Measurements from ENCODE around the gene NUDT2.

DNA sequence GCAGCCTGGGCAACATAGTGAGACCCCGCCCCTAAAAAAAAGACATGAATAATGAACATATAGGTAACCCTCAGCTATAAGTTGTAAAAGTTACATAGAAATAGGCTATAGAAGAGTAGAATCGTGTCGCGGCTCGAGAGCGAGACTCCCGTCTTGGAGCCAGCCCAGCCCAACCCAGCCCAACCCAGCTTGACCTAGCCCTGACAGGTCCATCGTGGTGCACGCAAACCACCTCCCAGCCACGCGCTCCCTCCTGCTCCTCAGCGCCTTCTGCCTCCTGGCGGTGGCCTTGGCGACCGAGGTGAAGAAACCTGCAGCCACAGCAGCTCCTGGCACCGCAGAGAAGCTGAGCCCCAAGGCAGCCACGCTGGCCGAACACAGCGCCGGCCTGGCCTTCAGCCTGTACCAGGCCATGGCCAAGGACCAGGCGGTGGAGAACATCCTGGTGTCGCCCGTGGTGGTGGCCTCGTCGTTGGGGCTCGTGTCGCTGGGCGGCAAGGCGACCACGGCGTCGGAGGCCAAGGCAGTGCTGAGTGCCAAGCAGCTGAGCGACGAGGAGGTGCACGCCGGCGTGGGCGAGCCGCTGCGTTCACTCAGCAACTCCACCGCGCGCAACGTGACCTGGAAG is 11.1 kb upstream of the NUDT2 start:
- TF ChIP-seq, protein P1, sequence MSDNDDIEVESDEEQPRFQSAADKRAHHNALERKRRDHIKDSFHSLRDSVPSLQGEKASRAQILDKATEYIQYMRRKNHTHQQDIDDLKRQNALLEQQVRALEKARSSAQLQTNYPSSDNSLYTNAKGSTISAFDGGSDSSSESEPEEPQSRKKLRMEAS (CRISPR knock-in tag; IDR thresholded peaks at IDR 0.05): no peak
- TF ChIP-seq, protein P2, sequence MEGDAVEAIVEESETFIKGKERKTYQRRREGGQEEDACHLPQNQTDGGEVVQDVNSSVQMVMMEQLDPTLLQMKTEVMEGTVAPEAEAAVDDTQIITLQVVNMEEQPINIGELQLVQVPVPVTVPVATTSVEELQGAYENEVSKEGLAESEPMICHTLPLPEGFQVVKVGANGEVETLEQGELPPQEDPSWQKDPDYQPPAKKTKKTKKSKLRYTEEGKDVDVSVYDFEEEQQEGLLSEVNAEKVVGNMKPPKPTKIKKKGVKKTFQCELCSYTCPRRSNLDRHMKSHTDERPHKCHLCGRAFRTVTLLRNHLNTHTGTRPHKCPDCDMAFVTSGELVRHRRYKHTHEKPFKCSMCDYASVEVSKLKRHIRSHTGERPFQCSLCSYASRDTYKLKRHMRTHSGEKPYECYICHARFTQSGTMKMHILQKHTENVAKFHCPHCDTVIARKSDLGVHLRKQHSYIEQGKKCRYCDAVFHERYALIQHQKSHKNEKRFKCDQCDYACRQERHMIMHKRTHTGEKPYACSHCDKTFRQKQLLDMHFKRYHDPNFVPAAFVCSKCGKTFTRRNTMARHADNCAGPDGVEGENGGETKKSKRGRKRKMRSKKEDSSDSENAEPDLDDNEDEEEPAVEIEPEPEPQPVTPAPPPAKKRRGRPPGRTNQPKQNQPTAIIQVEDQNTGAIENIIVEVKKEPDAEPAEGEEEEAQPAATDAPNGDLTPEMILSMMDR (IDR thresholded peaks at IDR 0.05): no peak
- no peak for TF ChIP-seq NR3C1 (CRISPR knock-in tag; conservative IDR thresholded peaks at IDR 0.05; ENCODE audit: low read depth)
- no peak for TF ChIP-seq RELA (CRISPR knock-in tag; IDR thresholded peaks at IDR 0.05; ENCODE audit: borderline replicate concordance)
- no peak for TF ChIP-seq ATF2 (CRISPR knock-in tag; IDR thresholded peaks at IDR 0.05; ENCODE audit: borderline replicate concordance, low read depth)
- TF ChIP-seq JUN (CRISPR knock-in tag; IDR thresholded peaks at IDR 0.05): no peak

All from WTC11 (cell line).